ENCODE measurements around the gene IFITM5. TPM values are rescaled to one million over a fixed set of nuclear protein-coding genes. Genes with fewer than 3 reads are reported as not detected.

IFITM5 gene
- polyA plus RNA-seq, 1 donor from 2014 or later = not detected

- TF ChIP-seq, protein P1, sequence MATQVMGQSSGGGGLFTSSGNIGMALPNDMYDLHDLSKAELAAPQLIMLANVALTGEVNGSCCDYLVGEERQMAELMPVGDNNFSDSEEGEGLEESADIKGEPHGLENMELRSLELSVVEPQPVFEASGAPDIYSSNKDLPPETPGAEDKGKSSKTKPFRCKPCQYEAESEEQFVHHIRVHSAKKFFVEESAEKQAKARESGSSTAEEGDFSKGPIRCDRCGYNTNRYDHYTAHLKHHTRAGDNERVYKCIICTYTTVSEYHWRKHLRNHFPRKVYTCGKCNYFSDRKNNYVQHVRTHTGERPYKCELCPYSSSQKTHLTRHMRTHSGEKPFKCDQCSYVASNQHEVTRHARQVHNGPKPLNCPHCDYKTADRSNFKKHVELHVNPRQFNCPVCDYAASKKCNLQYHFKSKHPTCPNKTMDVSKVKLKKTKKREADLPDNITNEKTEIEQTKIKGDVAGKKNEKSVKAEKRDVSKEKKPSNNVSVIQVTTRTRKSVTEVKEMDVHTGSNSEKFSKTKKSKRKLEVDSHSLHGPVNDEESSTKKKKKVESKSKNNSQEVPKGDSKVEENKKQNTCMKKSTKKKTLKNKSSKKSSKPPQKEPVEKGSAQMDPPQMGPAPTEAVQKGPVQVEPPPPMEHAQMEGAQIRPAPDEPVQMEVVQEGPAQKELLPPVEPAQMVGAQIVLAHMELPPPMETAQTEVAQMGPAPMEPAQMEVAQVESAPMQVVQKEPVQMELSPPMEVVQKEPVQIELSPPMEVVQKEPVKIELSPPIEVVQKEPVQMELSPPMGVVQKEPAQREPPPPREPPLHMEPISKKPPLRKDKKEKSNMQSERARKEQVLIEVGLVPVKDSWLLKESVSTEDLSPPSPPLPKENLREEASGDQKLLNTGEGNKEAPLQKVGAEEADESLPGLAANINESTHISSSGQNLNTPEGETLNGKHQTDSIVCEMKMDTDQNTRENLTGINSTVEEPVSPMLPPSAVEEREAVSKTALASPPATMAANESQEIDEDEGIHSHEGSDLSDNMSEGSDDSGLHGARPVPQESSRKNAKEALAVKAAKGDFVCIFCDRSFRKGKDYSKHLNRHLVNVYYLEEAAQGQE (IDR thresholded peaks at IDR 0.05; ENCODE audit: borderline replicate concordance) = no peak
- TF ChIP-seq RAD21 (conservative IDR thresholded peaks at IDR 0.05) (no peak), TAF1 (IDR thresholded peaks at IDR 0.05; ENCODE audit: low read depth) (no peak), POLR2AphosphoS5 (IDR thresholded peaks at IDR 0.05) (no peak), MXI1 (conservative IDR thresholded peaks at IDR 0.05; ENCODE audit: poor library complexity, severe bottlenecking) (no peak), EP300 (conservative IDR thresholded peaks at IDR 0.05; ENCODE audit: poor library complexity, severe bottlenecking) (no peak), SMC3 (conservative IDR thresholded peaks at IDR 0.05; ENCODE audit: poor library complexity) (no peak), EZH2 (IDR thresholded peaks at IDR 0.05; ENCODE audit: borderline replicate concordance, insufficient read depth, low read length, poor library complexity, severe bottlenecking) (no peak)
- TF ChIP-seq, protein P2, sequence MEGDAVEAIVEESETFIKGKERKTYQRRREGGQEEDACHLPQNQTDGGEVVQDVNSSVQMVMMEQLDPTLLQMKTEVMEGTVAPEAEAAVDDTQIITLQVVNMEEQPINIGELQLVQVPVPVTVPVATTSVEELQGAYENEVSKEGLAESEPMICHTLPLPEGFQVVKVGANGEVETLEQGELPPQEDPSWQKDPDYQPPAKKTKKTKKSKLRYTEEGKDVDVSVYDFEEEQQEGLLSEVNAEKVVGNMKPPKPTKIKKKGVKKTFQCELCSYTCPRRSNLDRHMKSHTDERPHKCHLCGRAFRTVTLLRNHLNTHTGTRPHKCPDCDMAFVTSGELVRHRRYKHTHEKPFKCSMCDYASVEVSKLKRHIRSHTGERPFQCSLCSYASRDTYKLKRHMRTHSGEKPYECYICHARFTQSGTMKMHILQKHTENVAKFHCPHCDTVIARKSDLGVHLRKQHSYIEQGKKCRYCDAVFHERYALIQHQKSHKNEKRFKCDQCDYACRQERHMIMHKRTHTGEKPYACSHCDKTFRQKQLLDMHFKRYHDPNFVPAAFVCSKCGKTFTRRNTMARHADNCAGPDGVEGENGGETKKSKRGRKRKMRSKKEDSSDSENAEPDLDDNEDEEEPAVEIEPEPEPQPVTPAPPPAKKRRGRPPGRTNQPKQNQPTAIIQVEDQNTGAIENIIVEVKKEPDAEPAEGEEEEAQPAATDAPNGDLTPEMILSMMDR (IDR thresholded peaks at IDR 0.05; ENCODE audit: poor library complexity, severe bottlenecking) = no peak
- Histone ChIP-seq H3K27ac (ENCODE audit: low read length) (no peak overlapping the region), H3K79me2 (replicated peaks; ENCODE audit: insufficient read depth, low read length) (no peaks in the 10 kb centered on the region), H3K9me3 (ENCODE audit: low read length) (no peaks in the 10 kb centered on the region), H3K9me2 (ENCODE audit: insufficient read depth, low read length) (no peaks in the 10 kb centered on the region), H3K9ac (ENCODE audit: low read length) (no peak overlapping the region), H4K20me1 (ENCODE audit: insufficient read depth) (no peaks in the 10 kb centered on the region), H3K27me3 (ENCODE audit: insufficient read depth, low read depth, low read length) (no peaks in the 10 kb centered on the region), H3K4me3 (ENCODE audit: low read length) (no peak overlapping the region), H2AFZ (ENCODE audit: low read depth, low read length) (no peak overlapping the region), H3K4me2 (ENCODE audit: low read length) (no peak overlapping the region), H3F3A (ENCODE audit: insufficient read depth, low read length, poor library complexity, severe bottlenecking) (no peaks in the 10 kb centered on the region), H3K36me3 (ENCODE audit: insufficient read depth, low read length) (no peaks in the 10 kb centered on the region)
Observed at GRCh38 chr11:271319-271715, 28.0 kb downstream of the IFITM5 start.

- H4K20me1 ChIP-seq (ENCODE audit: insufficient read depth) = no peaks in the 10 kb centered on the region
- no peak overlapping the region for H3K27ac ChIP-seq (ENCODE audit: low read length)
- no peaks in the 10 kb centered on the region for H3K9me2 ChIP-seq (ENCODE audit: insufficient read depth, low read length)
- H3K4me3 ChIP-seq (ENCODE audit: low read length) = no peak overlapping the region
- H3K27me3 ChIP-seq (ENCODE audit: insufficient read depth, low read depth, low read length) = no peaks in the 10 kb centered on the region
- TF ChIP-seq MXI1 (conservative IDR thresholded peaks at IDR 0.05; ENCODE audit: poor library complexity, severe bottlenecking) (no peak), POLR2AphosphoS5 (IDR thresholded peaks at IDR 0.05) (no peak), EP300 (conservative IDR thresholded peaks at IDR 0.05; ENCODE audit: poor library complexity, severe bottlenecking) (no peak), TAF1 (IDR thresholded peaks at IDR 0.05; ENCODE audit: low read depth) (no peak), SMC3 (conservative IDR thresholded peaks at IDR 0.05; ENCODE audit: poor library complexity) (no peak), RAD21 (conservative IDR thresholded peaks at IDR 0.05) (no peak), EZH2 (IDR thresholded peaks at IDR 0.05; ENCODE audit: borderline replicate concordance, insufficient read depth, low read length, poor library complexity, severe bottlenecking) (no peak)
- TF ChIP-seq, protein P1 (IDR thresholded peaks at IDR 0.05; ENCODE audit: borderline replicate concordance) = no peak
- TF ChIP-seq, protein P2 (IDR thresholded peaks at IDR 0.05; ENCODE audit: poor library complexity, severe bottlenecking) = no peak
- H2AFZ ChIP-seq (ENCODE audit: low read depth, low read length) = no peak overlapping the region
- no peak overlapping the region for H3K4me2 ChIP-seq (ENCODE audit: low read length)
- H3K79me2 ChIP-seq (replicated peaks; ENCODE audit: insufficient read depth, low read length) = no peaks in the 10 kb centered on the region
- H3F3A ChIP-seq (ENCODE audit: insufficient read depth, low read length, poor library complexity, severe bottlenecking) = no peaks in the 10 kb centered on the region
- no peaks in the 10 kb centered on the region for H3K9me3 ChIP-seq (ENCODE audit: low read length)
- no peaks in the 10 kb centered on the region for H3K36me3 ChIP-seq (ENCODE audit: insufficient read depth, low read length)
- H3K9ac ChIP-seq (ENCODE audit: low read length) = no peak overlapping the region
Observed at GRCh38 chr11:270451-271318, 28.6 kb downstream of the IFITM5 start.
